Thyroid gland (tissue), 4 donors: ENCODE results near the gene GPBP1. TPM values are rescaled to one million over a fixed set of nuclear protein-coding genes. Genes with fewer than 3 reads are reported as not detected.
A peak's percentile ranks its signal among the peaks of the same experiment; 100 is the strongest.
"Not testable (repeated sequence)": the region's sequence is repeated elsewhere in the genome, so short reads cannot be mapped to it uniquely, and the experiment has no call there.

Source experiments
- DNase-seq, 2 donors: peaks; one replicate each; pipeline ENCODE4 v3.0.0-alpha.2; 2019
- H3K27ac ChIP-seq, 3 donors: fragments of 200-600 bp; sonication (generic); 1 replicate in 2 of 3; 2 replicates in 1 of 3; pipeline ENCODE4 v1.5.1; 2016 to 2019; ENCODE audit warnings: mild to moderate bottlenecking in 1 of 3, moderate library complexity in 1 of 3
- H3K27me3 ChIP-seq: fragments of 200-600 bp; sonication (generic); one replicate; pipeline ENCODE4 v1.5.1; 2019
- H3K36me3 ChIP-seq, 2 donors: fragments of 200-600 bp; sonication (generic); one replicate each; pipeline ENCODE4 v1.5.1; 2016 to 2019
- H3K4me1 ChIP-seq, 2 donors: fragments of 200-600 bp; sonication (generic); one replicate each; pipeline ENCODE4 v1.5.1; 2017 to 2019
- H3K4me3 ChIP-seq, 3 donors: fragments of 200-600 bp; sonication (generic); replicated peaks in 1 of 3; 1 replicate in 2 of 3; 2 replicates in 1 of 3; pipeline ENCODE4 v1.5.1; 2016; ENCODE audit warnings: mild to moderate bottlenecking in 1 of 3
- H3K9me3 ChIP-seq: fragments of 200-600 bp; sonication (generic); one replicate; pipeline ENCODE4 v1.5.1; 2017
- POLR2A ChIP-seq, 2 donors: fragments of 450-650 bp; IDR thresholded peaks; one replicate each; pipeline ENCODE4 v1.6.1; 2017; ENCODE audit warnings: antibody characterized with exemption in 2 of 2, mild to moderate bottlenecking in 2 of 2, moderate library complexity in 1 of 2
- WGBS, 2 donors: methylation state at CpG; one replicate each; pipeline ENCODE4 v1.1.5; 2017; 5-methylcytosine and 5-hydroxymethylcytosine counted together
- intact Hi-C: fragments of 100-400 bp; cut with DNase I; formaldehyde crosslinking; loops from one replicate; pipeline ENCODE4 v1.15.1; 2023
- total RNA-seq, 4 donors: library from RNA; depleted of rRNA; stranded (reverse); fragments of >200 nt; gene quantifications; one replicate each; pipeline ENCODE4 v1.2.3, GENCODE V29; 2016
- TF ChIP-seq, protein P1 (sequence below), 6 experiments: fragments of 200-600 bp in 3 of 6; fragments of 450-650 bp in 3 of 6; sonication (generic) in 3 of 6; IDR thresholded peaks; one replicate each; pipeline ENCODE4 v1.5.1; 2016 to 2019; ENCODE audit warnings: antibody characterized with exemption in 6 of 6, mild to moderate bottlenecking in 2 of 6, inconsistent platforms in 1 of 6, moderate library complexity in 1 of 6

Gene GPBP1
- total RNA-seq, 4 donors from 2014 or later: 89.4 to 109 (median 99.4) TPM

DNA sequence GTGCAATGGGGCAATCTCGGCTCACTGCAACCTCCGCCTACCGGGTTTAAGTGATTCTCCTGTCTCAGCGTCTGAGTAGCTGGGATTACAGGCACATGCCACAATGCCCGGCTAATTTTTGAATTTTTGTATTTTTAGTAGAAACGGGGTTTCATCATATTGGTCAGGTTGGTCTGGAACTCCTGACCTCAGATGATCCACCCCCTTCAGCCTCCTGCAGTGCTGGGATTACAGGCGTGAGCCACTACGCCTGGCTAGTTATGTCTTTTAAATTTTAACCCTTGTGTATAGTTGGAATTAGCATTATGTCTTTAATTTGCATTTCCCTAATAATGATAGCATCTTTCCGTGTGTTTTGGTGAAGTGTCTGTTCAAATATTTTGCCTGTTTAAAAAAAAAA, 11.5 kb downstream of the GPBP1 start:
- Histone ChIP-seq H3K36me3 (peaks cover 0 to 6% of the 10 kb centered on the region in 2 donors), H3K27me3 (no peaks in the 10 kb centered on the region), H3K27ac (peak overlapping the region in 1 of 3 donors; percentile 12), H3K4me3 (no peak overlapping the region), H3K9me3 (no peaks in the 10 kb centered on the region), H3K4me1 (peaks cover 50 to 63% of the 10 kb centered on the region in 2 donors)
- WGBS, 2 donors: 59 to 63% methylated on average over 9 of the region's 9 CpGs
- intact Hi-C loops: no loop called here
- TF ChIP-seq POLR2A (IDR thresholded peaks at IDR 0.05): no peak
- TF ChIP-seq, protein P1, sequence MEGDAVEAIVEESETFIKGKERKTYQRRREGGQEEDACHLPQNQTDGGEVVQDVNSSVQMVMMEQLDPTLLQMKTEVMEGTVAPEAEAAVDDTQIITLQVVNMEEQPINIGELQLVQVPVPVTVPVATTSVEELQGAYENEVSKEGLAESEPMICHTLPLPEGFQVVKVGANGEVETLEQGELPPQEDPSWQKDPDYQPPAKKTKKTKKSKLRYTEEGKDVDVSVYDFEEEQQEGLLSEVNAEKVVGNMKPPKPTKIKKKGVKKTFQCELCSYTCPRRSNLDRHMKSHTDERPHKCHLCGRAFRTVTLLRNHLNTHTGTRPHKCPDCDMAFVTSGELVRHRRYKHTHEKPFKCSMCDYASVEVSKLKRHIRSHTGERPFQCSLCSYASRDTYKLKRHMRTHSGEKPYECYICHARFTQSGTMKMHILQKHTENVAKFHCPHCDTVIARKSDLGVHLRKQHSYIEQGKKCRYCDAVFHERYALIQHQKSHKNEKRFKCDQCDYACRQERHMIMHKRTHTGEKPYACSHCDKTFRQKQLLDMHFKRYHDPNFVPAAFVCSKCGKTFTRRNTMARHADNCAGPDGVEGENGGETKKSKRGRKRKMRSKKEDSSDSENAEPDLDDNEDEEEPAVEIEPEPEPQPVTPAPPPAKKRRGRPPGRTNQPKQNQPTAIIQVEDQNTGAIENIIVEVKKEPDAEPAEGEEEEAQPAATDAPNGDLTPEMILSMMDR (IDR thresholded peaks at IDR 0.05): no peak
- DNase-seq: no peak

DNA sequence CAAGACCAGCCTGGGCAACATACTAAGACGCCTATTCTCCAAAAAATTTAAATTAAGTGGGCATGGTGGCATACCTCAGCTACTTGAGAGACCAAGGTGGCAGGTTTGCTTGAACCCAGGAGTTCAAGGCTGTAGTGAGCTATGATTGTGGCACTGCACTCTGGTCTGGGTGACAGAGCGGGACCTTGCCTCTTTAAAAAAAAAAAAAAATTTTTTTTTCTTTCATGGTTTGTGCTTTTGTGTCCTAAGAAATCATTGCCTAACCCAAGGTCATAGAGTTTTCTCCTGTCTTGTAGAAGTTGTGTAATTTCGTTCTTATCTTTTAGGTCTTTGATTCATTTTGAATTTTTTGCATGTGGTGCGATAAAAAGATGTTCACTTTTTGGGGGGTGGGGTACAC, 12.3 kb downstream of the GPBP1 start:
- peaks cover 46 to 60% of the 10 kb centered on the region in 2 donors for H3K4me1 ChIP-seq
- TF ChIP-seq, protein P1 (IDR thresholded peaks at IDR 0.05): no peak
- TF ChIP-seq POLR2A (IDR thresholded peaks at IDR 0.05): no peak
- DNase-seq: no peak
- H3K27ac ChIP-seq: peak overlapping the region in 1 of 3 donors; percentile 16
- no peak overlapping the region for H3K4me3 ChIP-seq
- 77 to 82% methylated on average over 4 of the region's 4 CpGs for WGBS, 2 donors
- peaks cover 0 to 6% of the 10 kb centered on the region in 2 donors for H3K36me3 ChIP-seq
- intact Hi-C loops: no loop called here
- no peaks in the 10 kb centered on the region for H3K27me3 ChIP-seq
- H3K9me3 ChIP-seq: no peaks in the 10 kb centered on the region

DNA sequence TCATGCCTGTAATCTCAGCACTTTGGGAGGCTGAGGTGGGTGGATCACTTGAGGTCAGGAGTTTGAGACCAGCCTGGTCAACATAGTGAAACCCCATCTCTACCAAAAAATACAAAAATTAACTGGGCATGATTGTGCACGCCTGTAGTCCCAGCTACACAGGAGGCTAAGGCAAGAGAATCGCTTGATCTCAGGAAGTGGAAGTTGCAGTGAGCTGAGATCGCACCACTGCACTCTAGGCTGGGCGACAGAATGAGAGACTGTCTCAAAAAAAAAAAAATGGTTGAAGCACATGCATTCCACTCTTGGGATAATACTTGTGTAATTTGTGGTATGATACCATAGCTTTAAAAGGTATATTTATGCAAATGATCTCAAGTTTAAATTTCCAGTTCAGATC, 14.1 kb downstream of the GPBP1 start:
- peaks cover 47 to 65% of the 10 kb centered on the region in 2 donors for H3K4me1 ChIP-seq
- intact Hi-C loops, H3K4me3 ChIP-seq, DNase-seq, H3K36me3 ChIP-seq, H3K27me3 ChIP-seq, H3K27ac ChIP-seq, H3K9me3 ChIP-seq: not testable (repeated sequence)
- 76 to 80% methylated on average over 4 of the region's 4 CpGs for WGBS, 2 donors

DNA sequence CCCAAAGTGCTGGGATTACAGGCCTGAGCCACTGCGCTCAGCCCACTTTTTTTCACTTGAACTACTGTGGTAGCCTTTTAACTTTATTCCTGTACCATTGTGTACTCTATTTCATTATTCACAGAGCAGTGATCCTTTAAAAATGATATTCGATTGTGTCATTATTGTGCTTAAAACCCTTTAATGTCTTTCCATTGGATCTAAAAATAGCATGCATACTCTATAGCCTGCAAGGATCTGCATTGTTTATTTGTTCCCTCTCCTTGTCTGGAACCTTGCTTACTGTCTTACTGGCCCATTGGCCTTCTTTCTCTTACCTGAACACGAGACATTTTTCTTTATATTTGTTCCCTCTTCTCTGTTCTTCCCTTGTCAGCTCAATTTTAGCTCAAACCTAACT, 15.7 kb downstream of the GPBP1 start:
- peaks cover 47 to 65% of the 10 kb centered on the region in 2 donors for H3K4me1 ChIP-seq
- TF ChIP-seq POLR2A (IDR thresholded peaks at IDR 0.05): no peak
- TF ChIP-seq, protein P1 (IDR thresholded peaks at IDR 0.05): no peak
- no peaks in the 10 kb centered on the region for H3K36me3 ChIP-seq
- 66 to 83% methylated on average over 3 of the region's 3 CpGs for WGBS, 2 donors
- intact Hi-C loops: no loop called here
- H3K27me3 ChIP-seq: no peaks in the 10 kb centered on the region
- no peak for DNase-seq
- H3K27ac ChIP-seq: no peak overlapping the region
- no peaks in the 10 kb centered on the region for H3K9me3 ChIP-seq
- H3K4me3 ChIP-seq: no peak overlapping the region

DNA sequence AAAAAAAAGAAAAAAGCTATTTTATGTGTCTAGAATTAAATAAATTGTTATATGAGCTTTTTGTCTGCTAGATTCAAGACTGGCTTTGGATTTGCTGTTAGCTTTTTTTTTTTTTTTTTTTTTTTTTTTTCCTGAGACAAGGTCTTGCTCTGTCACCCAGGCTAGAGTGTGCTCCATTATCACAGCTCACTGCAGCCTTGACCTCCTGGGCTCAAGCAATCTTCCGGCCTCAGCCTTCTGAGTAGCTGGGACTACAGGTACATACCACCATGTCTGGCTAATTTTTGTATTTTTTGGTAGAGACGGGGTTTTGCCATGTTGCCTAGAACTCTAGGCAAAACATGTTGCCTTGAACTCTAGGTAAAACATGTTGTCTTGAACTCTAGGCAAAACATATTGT, 16.7 kb downstream of the GPBP1 start:
- intact Hi-C loops: no loop called here
- no peak for DNase-seq
- WGBS, 2 donors: 71 to 79% methylated on average over 2 of the region's 2 CpGs

More for the DNA sequence above, 16.7 kb downstream of the GPBP1 start:
- H3K36me3 ChIP-seq: no peaks in the 10 kb centered on the region
- no peaks in the 10 kb centered on the region for H3K27me3 ChIP-seq
- peaks cover 45 to 63% of the 10 kb centered on the region in 2 donors for H3K4me1 ChIP-seq
- H3K9me3 ChIP-seq: no peaks in the 10 kb centered on the region
- H3K27ac ChIP-seq: no peak overlapping the region
- H3K4me3 ChIP-seq: no peak overlapping the region
- no peak for TF ChIP-seq POLR2A (IDR thresholded peaks at IDR 0.05)
- TF ChIP-seq, protein P1 (IDR thresholded peaks at IDR 0.05): no peak
